ENCODE measurements around the gene PRPF40B. TPM values are rescaled to one million over a fixed set of nuclear protein-coding genes. Genes with fewer than 3 reads are reported as not detected.

The PRPF40B gene
- total and polyA plus RNA-seq, 9 of the 15 experiments (the other 6 are each of a cell fraction or from before 2014, with no cell fraction given), result 0.55 to 10.6 (median 4.8) TPM

DNA sequence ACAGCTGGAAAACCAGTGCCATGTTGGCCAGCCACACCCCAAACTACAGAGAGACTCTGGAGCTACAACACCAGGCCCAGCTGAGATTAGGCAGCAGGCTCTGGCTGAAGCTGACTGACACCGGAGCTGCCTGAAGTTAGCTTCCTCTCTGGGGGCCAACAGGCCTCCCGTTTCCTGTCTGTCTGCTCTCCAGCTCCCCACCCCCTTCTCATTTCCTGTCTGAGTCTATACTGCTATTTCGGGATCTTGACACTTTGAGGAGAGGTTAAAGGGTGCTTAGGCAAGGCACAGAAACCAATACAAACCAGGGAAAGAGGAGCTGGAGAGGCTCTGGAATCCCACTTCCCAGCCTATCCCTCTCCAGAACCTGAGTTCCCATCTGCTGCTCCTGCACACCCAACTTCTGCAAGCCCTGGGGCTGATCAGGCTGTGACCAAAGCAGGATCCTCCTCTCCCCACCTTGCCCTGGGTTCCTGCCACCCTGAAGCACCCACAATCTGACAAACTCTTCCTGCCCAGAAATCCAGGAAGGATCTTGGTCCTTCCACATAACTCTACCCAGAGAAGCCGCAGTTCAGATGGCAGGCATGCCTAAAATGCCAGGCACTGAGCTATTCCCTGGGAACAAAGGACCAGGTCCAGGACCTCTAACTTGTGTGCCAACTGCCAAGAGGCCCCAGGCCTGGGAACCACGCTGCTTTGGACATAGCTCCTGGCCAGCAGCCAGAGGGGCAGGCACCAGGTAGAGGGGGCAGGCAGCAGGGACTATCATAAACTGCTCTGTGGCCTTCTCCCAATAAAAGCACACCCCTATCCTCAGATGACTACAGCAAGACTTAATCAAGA is 39.9 kb downstream of the PRPF40B start (continued):
- TF ChIP-seq, protein P1, sequence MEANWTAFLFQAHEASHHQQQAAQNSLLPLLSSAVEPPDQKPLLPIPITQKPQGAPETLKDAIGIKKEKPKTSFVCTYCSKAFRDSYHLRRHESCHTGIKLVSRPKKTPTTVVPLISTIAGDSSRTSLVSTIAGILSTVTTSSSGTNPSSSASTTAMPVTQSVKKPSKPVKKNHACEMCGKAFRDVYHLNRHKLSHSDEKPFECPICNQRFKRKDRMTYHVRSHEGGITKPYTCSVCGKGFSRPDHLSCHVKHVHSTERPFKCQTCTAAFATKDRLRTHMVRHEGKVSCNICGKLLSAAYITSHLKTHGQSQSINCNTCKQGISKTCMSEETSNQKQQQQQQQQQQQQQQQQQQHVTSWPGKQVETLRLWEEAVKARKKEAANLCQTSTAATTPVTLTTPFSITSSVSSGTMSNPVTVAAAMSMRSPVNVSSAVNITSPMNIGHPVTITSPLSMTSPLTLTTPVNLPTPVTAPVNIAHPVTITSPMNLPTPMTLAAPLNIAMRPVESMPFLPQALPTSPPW (CRISPR knock-in tag; IDR thresholded peaks at IDR 0.05), result peak; percentile 71
- TF ChIP-seq, protein P2, sequence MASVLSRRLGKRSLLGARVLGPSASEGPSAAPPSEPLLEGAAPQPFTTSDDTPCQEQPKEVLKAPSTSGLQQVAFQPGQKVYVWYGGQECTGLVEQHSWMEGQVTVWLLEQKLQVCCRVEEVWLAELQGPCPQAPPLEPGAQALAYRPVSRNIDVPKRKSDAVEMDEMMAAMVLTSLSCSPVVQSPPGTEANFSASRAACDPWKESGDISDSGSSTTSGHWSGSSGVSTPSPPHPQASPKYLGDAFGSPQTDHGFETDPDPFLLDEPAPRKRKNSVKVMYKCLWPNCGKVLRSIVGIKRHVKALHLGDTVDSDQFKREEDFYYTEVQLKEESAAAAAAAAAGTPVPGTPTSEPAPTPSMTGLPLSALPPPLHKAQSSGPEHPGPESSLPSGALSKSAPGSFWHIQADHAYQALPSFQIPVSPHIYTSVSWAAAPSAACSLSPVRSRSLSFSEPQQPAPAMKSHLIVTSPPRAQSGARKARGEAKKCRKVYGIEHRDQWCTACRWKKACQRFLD (CRISPR knock-in tag; IDR thresholded peaks at IDR 0.05), result peak; percentile 61; the same call in 1 of the 2 replicates
- TF ChIP-seq, protein P3, sequence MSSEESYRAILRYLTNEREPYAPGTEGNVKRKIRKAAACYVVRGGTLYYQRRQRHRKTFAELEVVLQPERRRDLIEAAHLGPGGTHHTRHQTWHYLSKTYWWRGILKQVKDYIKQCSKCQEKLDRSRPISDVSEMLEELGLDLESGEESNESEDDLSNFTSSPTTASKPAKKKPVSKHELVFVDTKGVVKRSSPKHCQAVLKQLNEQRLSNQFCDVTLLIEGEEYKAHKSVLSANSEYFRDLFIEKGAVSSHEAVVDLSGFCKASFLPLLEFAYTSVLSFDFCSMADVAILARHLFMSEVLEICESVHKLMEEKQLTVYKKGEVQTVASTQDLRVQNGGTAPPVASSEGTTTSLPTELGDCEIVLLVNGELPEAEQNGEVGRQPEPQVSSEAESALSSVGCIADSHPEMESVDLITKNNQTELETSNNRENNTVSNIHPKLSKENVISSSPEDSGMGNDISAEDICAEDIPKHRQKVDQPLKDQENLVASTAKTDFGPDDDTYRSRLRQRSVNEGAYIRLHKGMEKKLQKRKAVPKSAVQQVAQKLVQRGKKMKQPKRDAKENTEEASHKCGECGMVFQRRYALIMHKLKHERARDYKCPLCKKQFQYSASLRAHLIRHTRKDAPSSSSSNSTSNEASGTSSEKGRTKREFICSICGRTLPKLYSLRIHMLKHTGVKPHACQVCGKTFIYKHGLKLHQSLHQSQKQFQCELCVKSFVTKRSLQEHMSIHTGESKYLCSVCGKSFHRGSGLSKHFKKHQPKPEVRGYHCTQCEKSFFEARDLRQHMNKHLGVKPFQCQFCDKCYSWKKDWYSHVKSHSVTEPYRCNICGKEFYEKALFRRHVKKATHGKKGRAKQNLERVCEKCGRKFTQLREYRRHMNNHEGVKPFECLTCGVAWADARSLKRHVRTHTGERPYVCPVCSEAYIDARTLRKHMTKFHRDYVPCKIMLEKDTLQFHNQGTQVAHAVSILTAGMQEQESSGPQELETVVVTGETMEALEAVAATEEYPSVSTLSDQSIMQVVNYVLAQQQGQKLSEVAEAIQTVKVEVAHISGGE (CRISPR knock-in tag; IDR thresholded peaks at IDR 0.05), result peak in 1 of 3 experiments; percentile 66; a peak in 2 of 6 replicates
- no peak for TF ChIP-seq RBM25 (IDR thresholded peaks at IDR 0.05; ENCODE audit: low read depth, low read length, severe bottlenecking)
- TF ChIP-seq, protein P4, sequence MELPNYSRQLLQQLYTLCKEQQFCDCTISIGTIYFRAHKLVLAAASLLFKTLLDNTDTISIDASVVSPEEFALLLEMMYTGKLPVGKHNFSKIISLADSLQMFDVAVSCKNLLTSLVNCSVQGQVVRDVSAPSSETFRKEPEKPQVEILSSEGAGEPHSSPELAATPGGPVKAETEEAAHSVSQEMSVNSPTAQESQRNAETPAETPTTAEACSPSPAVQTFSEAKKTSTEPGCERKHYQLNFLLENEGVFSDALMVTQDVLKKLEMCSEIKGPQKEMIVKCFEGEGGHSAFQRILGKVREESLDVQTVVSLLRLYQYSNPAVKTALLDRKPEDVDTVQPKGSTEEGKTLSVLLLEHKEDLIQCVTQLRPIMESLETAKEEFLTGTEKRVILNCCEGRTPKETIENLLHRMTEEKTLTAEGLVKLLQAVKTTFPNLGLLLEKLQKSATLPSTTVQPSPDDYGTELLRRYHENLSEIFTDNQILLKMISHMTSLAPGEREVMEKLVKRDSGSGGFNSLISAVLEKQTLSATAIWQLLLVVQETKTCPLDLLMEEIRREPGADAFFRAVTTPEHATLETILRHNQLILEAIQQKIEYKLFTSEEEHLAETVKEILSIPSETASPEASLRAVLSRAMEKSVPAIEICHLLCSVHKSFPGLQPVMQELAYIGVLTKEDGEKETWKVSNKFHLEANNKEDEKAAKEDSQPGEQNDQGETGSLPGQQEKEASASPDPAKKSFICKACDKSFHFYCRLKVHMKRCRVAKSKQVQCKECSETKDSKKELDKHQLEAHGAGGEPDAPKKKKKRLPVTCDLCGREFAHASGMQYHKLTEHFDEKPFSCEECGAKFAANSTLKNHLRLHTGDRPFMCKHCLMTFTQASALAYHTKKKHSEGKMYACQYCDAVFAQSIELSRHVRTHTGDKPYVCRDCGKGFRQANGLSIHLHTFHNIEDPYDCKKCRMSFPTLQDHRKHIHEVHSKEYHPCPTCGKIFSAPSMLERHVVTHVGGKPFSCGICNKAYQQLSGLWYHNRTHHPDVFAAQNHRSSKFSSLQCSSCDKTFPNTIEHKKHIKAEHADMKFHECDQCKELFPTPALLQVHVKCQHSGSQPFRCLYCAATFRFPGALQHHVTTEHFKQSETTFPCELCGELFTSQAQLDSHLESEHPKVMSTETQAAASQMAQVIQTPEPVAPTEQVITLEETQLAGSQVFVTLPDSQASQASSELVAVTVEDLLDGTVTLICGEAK (IDR thresholded peaks at IDR 0.05), result peak; percentile 81
- TF ChIP-seq, protein P4 (CRISPR knock-in tag; IDR thresholded peaks at IDR 0.05), result no peak

Measured in K562 (cell line).